ENCODE results near the gene SLC26A9.

The SLC26A9 gene

DNA sequence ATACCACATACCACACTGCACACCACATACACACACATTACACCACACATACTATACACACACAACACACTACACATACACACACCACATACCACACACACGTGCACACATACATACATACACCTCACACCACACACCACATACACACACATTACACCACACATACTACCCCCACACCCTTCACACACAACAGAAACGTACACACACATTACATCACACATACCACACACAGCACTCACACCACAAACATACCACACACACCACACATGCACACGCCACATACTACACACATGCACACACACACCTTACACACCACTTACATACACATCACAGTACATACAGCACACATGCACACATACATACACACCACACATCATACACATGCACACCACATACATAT lies 31.5 kb upstream of the SLC26A9 start:
- H3K4me1 ChIP-seq (ENCODE audit: control insufficient read depth in 5 of 5, insufficient read depth in 5 of 5, low read length in 5 of 5), result peaks cover 0 to 6% (median 2%) of the 10 kb centered on the region in 5 donors
- H3K27ac ChIP-seq (ENCODE audit: low read depth, low read length), result no peak overlapping the region
- H3K9ac ChIP-seq (ENCODE audit: low read length in 5 of 5), result no peak overlapping the region
- no peaks in the 10 kb centered on the region for H3K27me3 ChIP-seq (ENCODE audit: control insufficient read depth in 5 of 5, insufficient read depth in 4 of 5, low read length in 5 of 5)
- H3K36me3 ChIP-seq (ENCODE audit: control insufficient read depth in 5 of 5, insufficient read depth in 5 of 5, low read length in 5 of 5), result peaks cover 0 to 10% (median 4%) of the 10 kb centered on the region in 5 donors
- H3K9me3 ChIP-seq (ENCODE audit: control insufficient read depth in 5 of 5, low read length in 5 of 5), result no peaks in the 10 kb centered on the region
- H3K4me3 ChIP-seq (ENCODE audit: low read depth in 1 of 5, low read length in 5 of 5), result no peak overlapping the region

DNA sequence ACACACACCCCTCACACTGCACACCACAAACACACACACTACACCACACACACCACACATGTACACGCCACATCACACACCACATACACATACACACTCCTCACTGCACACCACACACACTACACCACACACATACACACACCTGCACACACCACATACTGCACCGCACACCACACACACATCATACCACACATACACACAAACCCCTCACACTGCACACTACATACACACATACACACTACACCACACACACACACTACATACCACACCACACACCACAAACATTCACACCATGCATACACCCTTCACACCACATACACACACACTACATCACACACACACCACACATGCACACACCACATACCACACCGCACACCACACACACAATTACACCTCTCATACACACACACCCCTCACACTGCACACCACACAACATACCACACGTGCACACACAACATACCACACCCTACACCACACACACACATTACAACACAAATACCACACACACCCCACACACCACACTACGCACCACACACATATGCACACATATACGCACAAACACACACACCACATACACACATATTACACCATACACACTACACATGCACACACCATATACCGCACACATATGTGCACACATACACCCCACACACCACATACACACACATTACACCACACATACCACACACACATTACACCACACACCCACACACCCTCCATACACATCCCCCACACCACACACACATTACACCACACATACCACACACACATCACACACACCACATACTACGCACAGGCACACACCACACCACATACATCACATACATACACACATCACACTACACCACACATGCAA lies 30.3 kb upstream of the SLC26A9 start:
- no peak overlapping the region for H3K27ac ChIP-seq (ENCODE audit: low read depth, low read length)
- no peaks in the 10 kb centered on the region for H3K9me3 ChIP-seq (ENCODE audit: control insufficient read depth in 5 of 5, low read length in 5 of 5)
- H3K9ac ChIP-seq (ENCODE audit: low read length in 5 of 5), result no peak overlapping the region
- peaks cover 0 to 7% (median 4%) of the 10 kb centered on the region in 5 donors for H3K36me3 ChIP-seq (ENCODE audit: control insufficient read depth in 5 of 5, insufficient read depth in 5 of 5, low read length in 5 of 5)
- no peak overlapping the region for H3K4me3 ChIP-seq (ENCODE audit: low read depth in 1 of 5, low read length in 5 of 5)
- peaks cover 0 to 6% (median 2%) of the 10 kb centered on the region in 5 donors for H3K4me1 ChIP-seq (ENCODE audit: control insufficient read depth in 5 of 5, insufficient read depth in 5 of 5, low read length in 5 of 5)
- no peaks in the 10 kb centered on the region for H3K27me3 ChIP-seq (ENCODE audit: control insufficient read depth in 5 of 5, insufficient read depth in 4 of 5, low read length in 5 of 5)

DNA sequence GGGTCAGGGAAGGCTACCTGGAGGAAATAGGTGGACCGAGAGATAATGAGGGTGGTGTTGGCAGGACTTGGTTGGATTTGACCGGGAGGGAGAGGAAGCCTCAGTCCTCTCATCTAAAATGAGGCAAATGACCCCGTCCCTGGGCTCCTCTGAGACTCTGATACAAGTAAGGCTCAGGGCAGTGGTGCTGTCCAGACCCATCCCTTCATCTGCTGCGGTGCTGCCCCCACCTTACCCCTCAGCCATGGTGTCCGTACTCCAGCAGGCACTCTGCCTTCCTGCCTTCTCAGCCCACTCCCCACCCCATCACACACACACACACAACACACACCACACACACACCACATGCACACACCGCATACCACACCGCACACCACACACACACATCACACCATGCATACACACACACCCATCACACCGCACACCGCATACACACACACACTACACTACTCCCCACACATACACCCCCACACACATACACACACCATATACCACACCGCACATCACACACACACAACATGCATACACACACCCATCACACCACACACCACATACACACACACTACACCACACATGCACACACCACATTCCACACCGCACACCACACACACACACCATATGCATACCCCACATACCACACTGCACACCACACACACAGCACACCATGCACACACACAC lies 29.4 kb upstream of the SLC26A9 start:
- H3K9me3 ChIP-seq (ENCODE audit: control insufficient read depth in 5 of 5, low read length in 5 of 5), result no peaks in the 10 kb centered on the region
- no peaks in the 10 kb centered on the region for H3K36me3 ChIP-seq (ENCODE audit: control insufficient read depth in 5 of 5, insufficient read depth in 5 of 5, low read length in 5 of 5)
- H3K4me1 ChIP-seq (ENCODE audit: control insufficient read depth in 5 of 5, insufficient read depth in 5 of 5, low read length in 5 of 5), result peaks cover 0 to 6% (median 2%) of the 10 kb centered on the region in 5 donors
- no peak overlapping the region for H3K27ac ChIP-seq (ENCODE audit: low read depth, low read length)
- H3K9ac ChIP-seq (ENCODE audit: low read length in 5 of 5), result no peak overlapping the region
- no peaks in the 10 kb centered on the region for H3K27me3 ChIP-seq (ENCODE audit: control insufficient read depth in 5 of 5, insufficient read depth in 4 of 5, low read length in 5 of 5)
- no peak overlapping the region for H3K4me3 ChIP-seq (ENCODE audit: low read depth in 1 of 5, low read length in 5 of 5)

GRCh38 chr1:205972081-205972480 lies 28.8 kb upstream of the SLC26A9 start:
- Histone ChIP-seq H3K36me3 (ENCODE audit: control insufficient read depth in 5 of 5, insufficient read depth in 5 of 5, low read length in 5 of 5) (no peaks in the 10 kb centered on the region), H3K27me3 (ENCODE audit: control insufficient read depth in 5 of 5, insufficient read depth in 4 of 5, low read length in 5 of 5) (no peaks in the 10 kb centered on the region), H3K27ac (ENCODE audit: low read depth, low read length) (no peak overlapping the region), H3K9me3 (ENCODE audit: control insufficient read depth in 5 of 5, low read length in 5 of 5) (no peaks in the 10 kb centered on the region), H3K9ac (ENCODE audit: low read length in 5 of 5) (no peak overlapping the region), H3K4me3 (ENCODE audit: low read depth in 1 of 5, low read length in 5 of 5) (no peak overlapping the region), H3K4me1 (ENCODE audit: control insufficient read depth in 5 of 5, insufficient read depth in 5 of 5, low read length in 5 of 5) (peaks cover 0 to 5% (median 2%) of the 10 kb centered on the region in 5 donors)

DNA sequence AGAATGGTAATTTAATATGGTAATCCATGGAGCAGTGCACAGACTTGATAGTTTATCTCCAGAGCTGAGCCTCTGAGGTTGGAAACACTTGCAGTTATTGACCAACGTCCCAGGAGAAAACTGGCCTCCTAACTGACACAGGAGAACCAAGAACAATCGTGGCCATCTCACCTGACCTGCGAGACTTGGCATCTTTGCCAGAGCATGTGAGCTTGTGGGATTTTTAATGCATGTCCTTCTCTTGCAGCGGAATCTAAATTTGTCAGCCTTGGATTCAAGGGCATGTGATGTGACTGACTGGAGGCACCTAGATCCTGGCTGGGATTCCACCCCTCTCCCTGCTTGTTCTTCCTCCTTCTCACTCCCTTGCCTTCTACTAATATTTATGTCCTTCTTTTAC lies 27.8 kb upstream of the SLC26A9 start:
- H3K9me3 ChIP-seq (ENCODE audit: control insufficient read depth in 5 of 5, low read length in 5 of 5), result no peaks in the 10 kb centered on the region
- H3K27me3 ChIP-seq (ENCODE audit: control insufficient read depth in 5 of 5, insufficient read depth in 4 of 5, low read length in 5 of 5), result no peaks in the 10 kb centered on the region
- H3K36me3 ChIP-seq (ENCODE audit: control insufficient read depth in 5 of 5, insufficient read depth in 5 of 5, low read length in 5 of 5), result no peaks in the 10 kb centered on the region
- no peaks in the 10 kb centered on the region for H3K4me1 ChIP-seq (ENCODE audit: control insufficient read depth in 5 of 5, insufficient read depth in 5 of 5, low read length in 5 of 5)
- H3K4me3 ChIP-seq (ENCODE audit: low read depth in 1 of 5, low read length in 5 of 5), result no peak overlapping the region
- no peak overlapping the region for H3K27ac ChIP-seq (ENCODE audit: low read depth, low read length)
- H3K9ac ChIP-seq (ENCODE audit: low read length in 5 of 5), result no peak overlapping the region

DNA sequence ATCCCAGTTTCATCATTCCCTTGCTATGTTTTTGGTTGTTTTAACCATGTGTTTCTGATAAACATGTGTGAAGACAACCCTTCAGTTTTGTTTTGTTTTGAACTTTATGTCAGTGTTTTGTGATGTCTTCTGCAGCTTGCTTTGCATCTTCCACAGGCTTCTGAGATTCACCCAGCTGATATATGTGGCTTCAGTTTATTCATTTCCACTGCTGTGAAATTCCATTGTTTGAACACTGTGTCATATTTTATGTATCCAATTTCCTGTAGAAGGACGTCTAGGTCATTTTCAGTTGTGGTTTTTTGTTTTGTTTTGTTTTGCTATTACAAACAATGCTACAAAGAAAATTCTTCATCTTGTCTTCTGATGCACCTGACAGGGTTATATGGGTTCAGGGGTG lies 27.2 kb upstream of the SLC26A9 start:
- H3K36me3 ChIP-seq (ENCODE audit: control insufficient read depth in 5 of 5, insufficient read depth in 5 of 5, low read length in 5 of 5), result no peaks in the 10 kb centered on the region
- no peaks in the 10 kb centered on the region for H3K27me3 ChIP-seq (ENCODE audit: control insufficient read depth in 5 of 5, insufficient read depth in 4 of 5, low read length in 5 of 5)
- H3K4me3 ChIP-seq (ENCODE audit: low read depth in 1 of 5, low read length in 5 of 5), result no peak overlapping the region
- no peaks in the 10 kb centered on the region for H3K9me3 ChIP-seq (ENCODE audit: control insufficient read depth in 5 of 5, low read length in 5 of 5)
- no peak overlapping the region for H3K27ac ChIP-seq (ENCODE audit: low read depth, low read length)
- H3K9ac ChIP-seq (ENCODE audit: low read length in 5 of 5), result no peak overlapping the region
- no peaks in the 10 kb centered on the region for H3K4me1 ChIP-seq (ENCODE audit: control insufficient read depth in 5 of 5, insufficient read depth in 5 of 5, low read length in 5 of 5)

GRCh38 chr1:205969229-205969628 lies 26.0 kb upstream of the SLC26A9 start:
- H3K27ac ChIP-seq (ENCODE audit: low read depth, low read length), result no peak overlapping the region
- no peak overlapping the region for H3K4me3 ChIP-seq (ENCODE audit: low read depth in 1 of 5, low read length in 5 of 5)
- peaks cover 0 to 2% (median 0%) of the 10 kb centered on the region in 5 donors for H3K27me3 ChIP-seq (ENCODE audit: control insufficient read depth in 5 of 5, insufficient read depth in 4 of 5, low read length in 5 of 5)
- H3K9me3 ChIP-seq (ENCODE audit: control insufficient read depth in 5 of 5, low read length in 5 of 5), result no peaks in the 10 kb centered on the region
- H3K9ac ChIP-seq (ENCODE audit: low read length in 5 of 5), result no peak overlapping the region
- no peaks in the 10 kb centered on the region for H3K36me3 ChIP-seq (ENCODE audit: control insufficient read depth in 5 of 5, insufficient read depth in 5 of 5, low read length in 5 of 5)
- H3K4me1 ChIP-seq (ENCODE audit: control insufficient read depth in 5 of 5, insufficient read depth in 5 of 5, low read length in 5 of 5), result no peaks in the 10 kb centered on the region

- no peaks in the 10 kb centered on the region for H3K36me3 ChIP-seq (ENCODE audit: control insufficient read depth in 5 of 5, insufficient read depth in 5 of 5, low read length in 5 of 5)
- H3K4me3 ChIP-seq (ENCODE audit: low read depth in 1 of 5, low read length in 5 of 5), result no peak overlapping the region
- H3K27ac ChIP-seq (ENCODE audit: low read depth, low read length), result no peak overlapping the region
- H3K27me3 ChIP-seq (ENCODE audit: control insufficient read depth in 5 of 5, insufficient read depth in 4 of 5, low read length in 5 of 5), result peaks cover 0 to 3% (median 2%) of the 10 kb centered on the region in 5 donors
- peaks cover 0 to 4% (median 0%) of the 10 kb centered on the region in 5 donors for H3K4me1 ChIP-seq (ENCODE audit: control insufficient read depth in 5 of 5, insufficient read depth in 5 of 5, low read length in 5 of 5)
- no peaks in the 10 kb centered on the region for H3K9me3 ChIP-seq (ENCODE audit: control insufficient read depth in 5 of 5, low read length in 5 of 5)
- H3K9ac ChIP-seq (ENCODE audit: low read length in 5 of 5), result no peak overlapping the region
Measured at GRCh38 chr1:205967554-205968335, 24.5 kb upstream of the SLC26A9 start.

DNA sequence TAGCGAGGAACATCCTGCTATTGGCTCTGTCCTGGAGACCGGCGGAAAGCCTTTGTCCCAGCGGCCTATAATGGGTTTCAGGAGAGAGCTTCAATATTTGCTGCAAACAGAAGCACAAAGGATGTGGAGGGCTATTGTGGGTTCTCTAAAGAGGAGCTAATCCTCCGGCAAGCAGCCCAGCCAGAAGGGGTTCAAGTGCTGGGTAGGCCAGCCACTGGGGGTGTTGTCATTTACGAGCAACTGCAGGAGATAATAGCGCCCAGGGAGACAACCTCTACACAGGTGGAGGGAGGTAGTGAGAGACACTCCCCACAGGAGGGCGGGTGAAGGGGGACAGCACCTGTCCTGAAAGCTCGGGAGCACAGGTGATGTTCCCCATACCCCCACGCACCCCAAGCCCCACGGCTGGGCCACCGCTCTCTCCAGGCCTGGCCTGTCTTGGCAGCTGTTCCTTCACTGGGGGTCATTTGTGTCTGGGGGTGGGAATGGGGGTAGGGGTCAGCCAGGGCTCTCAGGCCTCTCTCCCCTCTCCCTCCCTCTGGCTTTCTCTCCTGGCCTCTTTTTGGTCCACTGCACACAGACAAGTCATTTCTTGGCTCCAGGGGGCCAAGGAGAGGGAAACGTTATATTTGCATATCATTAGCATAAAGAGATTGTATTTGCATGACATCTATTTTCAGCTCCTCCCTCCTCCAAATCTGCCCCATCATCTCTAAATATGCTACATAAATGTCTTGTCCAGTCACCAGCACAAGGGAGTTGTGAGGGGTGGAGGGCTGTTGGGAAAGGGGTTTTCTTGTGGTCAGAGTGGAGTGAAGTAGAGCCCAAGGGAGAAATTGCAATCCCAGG lies 22.0 kb upstream of the SLC26A9 start:
- Histone ChIP-seq H3K36me3 (ENCODE audit: control insufficient read depth in 5 of 5, insufficient read depth in 5 of 5, low read length in 5 of 5) (no peaks in the 10 kb centered on the region), H3K27me3 (ENCODE audit: control insufficient read depth in 5 of 5, insufficient read depth in 4 of 5, low read length in 5 of 5) (peaks cover 0 to 7% (median 5%) of the 10 kb centered on the region in 5 donors), H3K4me1 (ENCODE audit: control insufficient read depth in 5 of 5, insufficient read depth in 5 of 5, low read length in 5 of 5) (peaks cover 0 to 22% (median 8%) of the 10 kb centered on the region in 5 donors), H3K27ac (ENCODE audit: low read depth, low read length) (no peak overlapping the region), H3K9ac (ENCODE audit: low read length in 5 of 5) (no peak overlapping the region), H3K9me3 (ENCODE audit: control insufficient read depth in 5 of 5, low read length in 5 of 5) (no peaks in the 10 kb centered on the region), H3K4me3 (ENCODE audit: low read depth in 1 of 5, low read length in 5 of 5) (no peak overlapping the region)

Measured in subcutaneous abdominal adipose tissue (tissue), 5 donors.